IMR-90 (cell line): ENCODE measurements around the gene VPS35L. TPM values are rescaled to one million over a fixed set of nuclear protein-coding genes. Genes with fewer than 3 reads are reported as not detected.

Source experiments
- ATAC-seq: fragments of 200-7000 bp; cut with Tn5 transposase; 2 replicates; pipeline ENCODE4 v1.9.1; 2020; ENCODE audit warnings: low read depth, mild to moderate bottlenecking, moderate library complexity
- BruUV-seq: library from RNA; stranded (reverse); fragments of 400-500 nt; replicated peaks from 2 replicates; lab custom pipeline; 2021; lab: Mats Ljungman, UMichigan
- CTCF ChIA-PET: fragments of 300-600 bp; formaldehyde crosslinking; extraction: SDS; loops from one replicate; lab custom pipeline; 2021; ENCODE audit warnings: antibody characterized with exemption; lab: Yijun Ruan, JAX
- POLR2A ChIA-PET: fragments of 300-600 bp; sonication (Branson Sonifier 250); formaldehyde crosslinking; loops from one replicate; lab custom pipeline; 2022; ENCODE audit warnings: antibody characterized with exemption; ENCODE audit not compliant: unreplicated experiment; lab: Charles Lee
- DNase-seq: peaks from one replicate; pipeline ENCODE4 v3.0.0; 2013
- H2AFZ ChIP-seq: replicated peaks from 2 replicates; pipeline ENCODE3; 2013; ENCODE audit warnings: low read length, mild to moderate bottlenecking; ENCODE audit not compliant: poor library complexity
- H2AK5ac ChIP-seq: 2 replicates; pipeline ENCODE4 v1.6.1; 2013; ENCODE audit warnings: low read depth, low read length, inconsistent platforms
- H2AK9ac ChIP-seq: replicated peaks from 2 replicates; pipeline ENCODE3; 2013; ENCODE audit warnings: mild to moderate bottlenecking, low read depth, low read length, moderate library complexity; ENCODE audit not compliant: poor library complexity
- H2BK120ac ChIP-seq: 2 replicates; pipeline ENCODE4 v1.6.1; 2013; ENCODE audit warnings: low read depth, low read length, inconsistent platforms
- H2BK15ac ChIP-seq: 3 replicates; pipeline ENCODE4 v1.6.1; 2013; ENCODE audit warnings: low read depth, low read length, inconsistent platforms
- H2BK20ac ChIP-seq: 2 replicates; pipeline ENCODE4 v1.6.1; 2013; ENCODE audit warnings: low read depth, mild to moderate bottlenecking, inconsistent platforms, low read length, moderate library complexity
- H2BK5ac ChIP-seq: 2 replicates; pipeline ENCODE4 v1.6.1; 2013; ENCODE audit warnings: mild to moderate bottlenecking, low read depth, low read length, inconsistent platforms; ENCODE audit not compliant: poor library complexity, severe bottlenecking
- H3K14ac ChIP-seq: replicated peaks from 2 replicates; pipeline ENCODE4 v1.6.1; 2013; ENCODE audit warnings: low read depth, low read length, inconsistent platforms
- H3K18ac ChIP-seq: 2 replicates; pipeline ENCODE4 v1.6.1; 2013; ENCODE audit warnings: low read depth, low read length, control low read depth
- H3K23ac ChIP-seq: 2 replicates; pipeline ENCODE4 v1.6.1; 2013; ENCODE audit warnings: low read depth, low read length, inconsistent platforms
- H3K27ac ChIP-seq: 2 replicates; pipeline ENCODE4 v1.5.1; 2013; ENCODE audit warnings: mild to moderate bottlenecking, control low read depth, low read length; ENCODE audit not compliant: insufficient read depth
- H3K27me3 ChIP-seq: 2 replicates; pipeline ENCODE4 v1.6.1; 2013; ENCODE audit warnings: low read length; ENCODE audit not compliant: control insufficient read depth, insufficient read depth
- H3K36me3 ChIP-seq: 2 replicates; pipeline ENCODE4 v1.6.1; 2013; ENCODE audit warnings: low read length, mixed read lengths; ENCODE audit not compliant: control insufficient read depth, insufficient read depth
- H3K4ac ChIP-seq: 2 replicates; pipeline ENCODE4 v1.6.1; 2013; ENCODE audit warnings: low read depth, low read length, inconsistent platforms
- H3K4me1 ChIP-seq: 2 replicates; pipeline ENCODE4 v1.6.1; 2013; ENCODE audit warnings: low read length, mixed read lengths; ENCODE audit not compliant: control insufficient read depth, insufficient read depth
- H3K4me2 ChIP-seq: 2 replicates; pipeline ENCODE4 v1.6.1; 2013; ENCODE audit warnings: low read depth, mild to moderate bottlenecking, control low read depth, low read length, moderate library complexity
- H3K4me3 ChIP-seq: 2 replicates; pipeline ENCODE4 v1.5.1; 2013; ENCODE audit warnings: low read depth, mild to moderate bottlenecking, control low read depth, low read length, moderate library complexity; ENCODE audit not compliant: insufficient read depth
- H3K56ac ChIP-seq: 2 replicates; pipeline ENCODE4 v1.6.1; 2013; ENCODE audit warnings: low read length, inconsistent platforms; ENCODE audit not compliant: insufficient read depth; ENCODE audit errors: extremely low read depth
- H3K79me1 ChIP-seq, 2 experiments: 2 replicates each; pipeline ENCODE4 v1.6.1; 2013; ENCODE audit warnings: low read length in 2 of 2, inconsistent platforms in 1 of 2, low read depth in 1 of 2
- H3K9ac ChIP-seq: 2 replicates; pipeline ENCODE4 v1.6.1; 2013; ENCODE audit warnings: low read depth, low read length, control low read depth
- H3K9me1 ChIP-seq: 2 replicates; pipeline ENCODE4 v1.6.1; 2013; ENCODE audit warnings: low read length, inconsistent platforms; ENCODE audit not compliant: insufficient read depth
- H3K9me3 ChIP-seq: 2 replicates; pipeline ENCODE4 v1.6.1; 2013; ENCODE audit warnings: low read length; ENCODE audit not compliant: control insufficient read depth, insufficient read depth
- H4K20me1 ChIP-seq: 2 replicates; pipeline ENCODE4 v1.6.1; 2013; ENCODE audit warnings: low read length, inconsistent platforms; ENCODE audit not compliant: insufficient read depth
- H4K5ac ChIP-seq: 2 replicates; pipeline ENCODE4 v1.6.1; 2013; ENCODE audit warnings: mild to moderate bottlenecking, low read depth, low read length, control low read depth
- H4K8ac ChIP-seq, 2 experiments: 2 replicates each; pipeline ENCODE4 v1.6.1; 2013; ENCODE audit warnings: low read depth in 2 of 2, low read length in 2 of 2, control low read depth in 1 of 2, inconsistent platforms in 1 of 2
- H4K91ac ChIP-seq: 2 replicates; pipeline ENCODE4 v1.6.1; 2013; ENCODE audit warnings: low read depth, low read length, inconsistent platforms; ENCODE audit not compliant: insufficient read depth
- CHD1 ChIP-seq: IDR thresholded peaks from 2 replicates; pipeline ENCODE4 v1.6.1; 2012; ENCODE audit warnings: low read depth, low read length, improper control_type of control experiment
- FOS ChIP-seq: fragments of 150-350 bp; IDR thresholded peaks from 2 replicates; pipeline ENCODE4 v1.6.1; 2016; ENCODE audit warnings: low read depth, low read length
- MAFK ChIP-seq: IDR thresholded peaks from 2 replicates; pipeline ENCODE4 v1.6.1; 2012; ENCODE audit warnings: low read depth, low read length, improper control_type of control experiment
- NFE2L2 ChIP-seq: fragments of 150-350 bp; IDR thresholded peaks from 2 replicates; pipeline ENCODE4 v1.6.1; 2016; ENCODE audit warnings: low read depth, mild to moderate bottlenecking, low read length
- POLR2A ChIP-seq: IDR thresholded peaks from 2 replicates; pipeline ENCODE4 v1.6.1; 2012; ENCODE audit warnings: mild to moderate bottlenecking, low read depth, low read length
- RCOR1 ChIP-seq: IDR thresholded peaks from 2 replicates; pipeline ENCODE4 v1.6.1; 2012; ENCODE audit warnings: mild to moderate bottlenecking, low read length, improper control_type of control experiment; ENCODE audit not compliant: insufficient replicate concordance
- RFX5 ChIP-seq: IDR thresholded peaks from 2 replicates; pipeline ENCODE4 v1.8.0; 2012; ENCODE audit warnings: low read depth, mild to moderate bottlenecking, low read length, moderate library complexity
- SMC3 ChIP-seq: fragments of 150-350 bp; IDR thresholded peaks from 2 replicates; pipeline ENCODE4 v1.6.1; 2016; ENCODE audit warnings: low read depth, mild to moderate bottlenecking, antibody characterized with exemption, low read length, moderate library complexity
- USF2 ChIP-seq: fragments of 150-350 bp; IDR thresholded peaks from 2 replicates; pipeline ENCODE4 v1.6.1; 2017; ENCODE audit warnings: mild to moderate bottlenecking, antibody characterized with exemption, low read length, low read depth
- WGBS, 2 experiments: methylation state at CpG; one replicate each; pipeline versions ENCODE4 v1.1.5 to v1.1.7; 2013; ENCODE audit warnings: missing lambda C conversion rate in 2 of 2; ENCODE audit not compliant: insufficient read length in 1 of 2; ENCODE audit errors: extremely low coverage in 2 of 2; 5-methylcytosine and 5-hydroxymethylcytosine counted together
- dilution Hi-C: fragments of 300-500 bp; cut with HindIII; formaldehyde crosslinking; loops from one replicate; pipeline ENCODE4 v1.14.3; 2018; ENCODE audit warnings: low sequenced_read_pairs; ENCODE audit not compliant: unreplicated experiment
- in situ Hi-C: fragments of 300-500 bp; cut with MboI; formaldehyde crosslinking; loops from 3 replicates; pipeline ENCODE4 v1.14.3; 2019; ENCODE audit warnings: low sequenced_read_pairs, inconsistent platforms, mixed read lengths
- intact Hi-C: fragments of 100-400 bp; cut with micrococcal nuclease; formaldehyde crosslinking; loops from 2 replicates; pipeline ENCODE4 v1.10.0; 2022
- polyA plus RNA-seq, 3 experiments: library from polyadenylated mRNA; depleted of rRNA; stranded (reverse); fragments of >200 nt; gene quantifications; 2 replicates each; pipeline ENCODE4 v1.2.3, GENCODE V29; 2012; ENCODE audit warnings: low replicate concordance in 1 of 3
- total RNA-seq: library from RNA; depleted of rRNA; stranded (reverse); fragments of >200 nt; gene quantifications from 2 replicates; pipeline ENCODE4 v1.2.3, GENCODE V29; 2012

VPS35L gene
- total and polyA plus RNA-seq, 2 of the 4 experiments (the other 2 are of a cell fraction), result 28.0 to 40.1 TPM

DNA sequence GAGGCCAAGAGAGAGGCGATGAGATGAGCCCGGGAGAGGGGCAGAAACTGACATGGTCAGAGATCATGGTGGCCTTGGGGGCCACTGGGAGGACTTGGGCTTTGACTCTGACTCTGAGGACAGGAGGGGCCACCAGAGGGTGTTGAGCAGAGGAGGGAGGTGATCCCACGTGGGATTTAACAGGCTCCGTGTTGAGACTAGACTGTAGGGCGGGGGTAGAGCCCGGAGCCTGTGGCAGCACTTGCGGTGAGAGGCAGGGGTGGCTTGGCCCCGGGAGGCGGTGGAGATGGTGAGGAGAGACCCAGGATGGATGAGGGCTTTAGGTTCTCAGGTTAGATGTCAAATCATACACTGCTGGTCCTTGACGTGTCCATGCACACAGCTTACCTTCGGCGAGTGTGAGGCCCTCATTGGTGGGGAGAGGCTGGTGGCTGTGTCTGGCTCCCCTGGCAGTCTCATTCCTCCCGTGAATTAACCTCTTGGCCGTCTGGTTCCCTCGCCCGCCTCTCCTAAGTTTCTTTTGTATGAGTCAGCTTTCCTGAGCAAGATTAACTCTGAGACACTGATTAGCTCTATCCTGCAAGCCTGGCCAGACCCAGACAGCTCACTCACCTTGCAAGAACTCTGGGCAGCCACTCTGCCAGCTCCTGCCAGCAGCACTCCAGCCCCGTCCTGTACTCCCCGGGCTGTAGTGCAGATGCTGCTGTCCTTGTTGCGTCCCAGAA is 39.7 kb downstream of the VPS35L start:
- Histone ChIP-seq H3K18ac (no peak overlapping the region), H3K79me1 (peaks cover 0 to 7% of the 10 kb centered on the region in 2 experiments; a peak in 2 of 4 replicates), H3K27me3 (no peaks in the 10 kb centered on the region), H4K8ac (no peak overlapping the region), H2BK5ac (peak overlapping the region; percentile 43), H4K91ac (peak overlapping the region; percentile 25; the same call in 1 of the 2 replicates), H3K56ac (no peak overlapping the region), H3K4me2 (no peak overlapping the region), H4K5ac (no peak overlapping the region), H2AK5ac (no peak overlapping the region), H3K4me1 (peaks cover 9% of the 10 kb centered on the region), H3K14ac (no peak overlapping the region), H3K4ac (peak overlapping the region; percentile 73), H2BK120ac (peak overlapping the region; percentile 55), H3K36me3 (peaks cover 23% of the 10 kb centered on the region), H3K9me1 (peaks cover 8% of the 10 kb centered on the region; the same call in 1 of the 2 replicates), H2AFZ (peak overlapping the region; percentile 51), H3K27ac (no peak overlapping the region), H4K20me1 (peaks cover 4% of the 10 kb centered on the region), H2AK9ac (peak overlapping the region; percentile 80), H2BK15ac (no peak overlapping the region; the same call in 2 of the 3 replicates), H2BK20ac (peak overlapping the region; percentile 40; the same call in 1 of the 2 replicates), H3K23ac (no peak overlapping the region), H3K4me3 (no peak overlapping the region), H3K9me3 (no peaks in the 10 kb centered on the region), H3K9ac (no peak overlapping the region)
- WGBS, 2 experiments, result 65% methylated on average over 6 of the region's 19 CpGs; no CpG with 5 or more reads in 1 of the 2 experiments
- TF ChIP-seq USF2 (no peak), SMC3 (no peak), FOS (peak; percentile 63), POLR2A (no peak), RFX5 (no peak), CHD1 (no peak), RCOR1 (no peak), NFE2L2 (no peak), MAFK (peak; percentile 53; the same call in 1 of the 2 replicates)
- ATAC-seq (peak; percentile 90), DNase-seq (peak; percentile 83)
- intact Hi-C loops, result no loop called here
- BruUV-seq, result no TSS peak
- ChIA-PET POLR2A (no interaction called here), CTCF (interaction anchor here (1.0 to 1.8 kb wide), 2 partner anchors 8 to 12 kb away, joined by 3 to 12 read pairs; no protein-coding TSS in a partner anchor)
- dilution Hi-C loops, result no loop called here
- in situ Hi-C loops, result no loop called here
